HepG2 (cell line): ENCODE results near the gene BEST2. TPM values are rescaled to one million over a fixed set of nuclear protein-coding genes. Genes with fewer than 3 reads are reported as not detected.

ENCODE experiments used
- AGO2 ChIP-seq: fragments of 200-400 bp; formaldehyde crosslinking; optimal IDR thresholded peaks from 2 replicates; pipeline ENCODE3; 2017; ENCODE audit warnings: mild to moderate bottlenecking, low read depth, low read length, moderate library complexity
- DRAP1 ChIP-seq: IDR thresholded peaks from 2 replicates; pipeline ENCODE4 v1.6.1; 2016; ENCODE audit warnings: missing genetic modification reagents, missing compliant biosample characterization
- FOXK1 ChIP-seq: sonication (generic); formaldehyde crosslinking; IDR thresholded peaks from 2 replicates; pipeline ENCODE4 v1.4.0; 2020; ENCODE audit warnings: low read depth, missing genetic modification reagents, borderline replicate concordance
- HOXD1 ChIP-seq: sonication (generic); formaldehyde crosslinking; IDR thresholded peaks from 2 replicates; pipeline ENCODE4 v1.5.0; 2020; ENCODE audit warnings: missing genetic modification reagents
- KLF12 ChIP-seq: sonication (generic); formaldehyde crosslinking; IDR thresholded peaks from 2 replicates; pipeline ENCODE4 v1.4.0; 2020; ENCODE audit warnings: missing genetic modification reagents, borderline replicate concordance
- MTF1 ChIP-seq: sonication (generic); formaldehyde crosslinking; IDR thresholded peaks from 2 replicates; pipeline ENCODE4 v1.5.0; 2020; ENCODE audit warnings: missing genetic modification reagents
- MXI1 ChIP-seq: IDR thresholded peaks from 3 replicates; pipeline ENCODE4 v1.6.1; 2012; ENCODE audit warnings: low read depth, low read length, inconsistent platforms, borderline replicate concordance
- PAX8 ChIP-seq: sonication (generic); formaldehyde crosslinking; IDR thresholded peaks from 2 replicates; pipeline ENCODE4 v1.8.0; 2022; ENCODE audit warnings: mild to moderate bottlenecking, missing genetic modification reagents, borderline replicate concordance
- PHF8 ChIP-seq: sonication (generic); formaldehyde crosslinking; IDR thresholded peaks from 2 replicates; pipeline ENCODE4 v1.5.0; 2020; ENCODE audit warnings: missing genetic modification reagents
- RORA ChIP-seq: sonication (generic); formaldehyde crosslinking; IDR thresholded peaks from 2 replicates; pipeline ENCODE4 v1.5.0; 2020; ENCODE audit warnings: mild to moderate bottlenecking, missing genetic modification reagents, moderate library complexity
- SETDB1 ChIP-seq: sonication (generic); formaldehyde crosslinking; IDR thresholded peaks from 2 replicates; pipeline ENCODE4 v1.5.1; 2020; ENCODE audit warnings: missing genetic modification reagents, mild to moderate bottlenecking, borderline replicate concordance
- ZBTB4 ChIP-seq: sonication (generic); formaldehyde crosslinking; IDR thresholded peaks from 2 replicates; pipeline ENCODE4 v1.4.0; 2020; ENCODE audit warnings: missing genetic modification reagents, mild to moderate bottlenecking, borderline replicate concordance
- ZNF292 ChIP-seq: sonication (generic); formaldehyde crosslinking; IDR thresholded peaks from 2 replicates; pipeline ENCODE4 v1.8.1; 2022; ENCODE audit warnings: mild to moderate bottlenecking, low read depth, missing genetic modification reagents, borderline replicate concordance
- ZNF296 ChIP-seq: sonication (generic); formaldehyde crosslinking; conservative IDR thresholded peaks from 2 replicates; pipeline ENCODE4 v1.5.0; 2020; ENCODE audit warnings: mild to moderate bottlenecking, missing genetic modification reagents
- ZNF616 ChIP-seq: sonication (generic); formaldehyde crosslinking; IDR thresholded peaks from 2 replicates; pipeline ENCODE4 v1.5.0; 2020; ENCODE audit warnings: low read depth, mild to moderate bottlenecking, missing genetic modification reagents
- polyA plus RNA-seq, 8 experiments: library from polyadenylated mRNA; depleted of rRNA in 3 of 8; stranded (reverse) in 7 of 8; unstranded in 1 of 8; fragments of >200 nt; fragmentation: Illumina TruSeq in 4 of 8; extraction: Trizol in 4 of 8; gene quantifications; 2 replicates each; pipeline versions ENCODE4 v1.2.1 to v1.2.3, GENCODE V29; 2011 to 2016; ENCODE audit warnings: low read depth in 4 of 8, missing spikeins in 1 of 8, mixed read lengths in 1 of 8; ENCODE audit not compliant: insufficient read depth in 1 of 8
- total RNA-seq, 5 experiments: library from RNA; depleted of rRNA; stranded (reverse); fragments of >200 nt; fragmentation: Illumina TruSeq; extraction: Trizol; gene quantifications; 2 replicates each; pipeline ENCODE4 v1.2.3, GENCODE V29; 2016; ENCODE audit warnings: low read depth in 1 of 5
- TF ChIP-seq, protein P1 (sequence below): sonication (generic); formaldehyde crosslinking; conservative IDR thresholded peaks from 2 replicates; pipeline ENCODE4 v1.4.0; 2020; ENCODE audit warnings: missing genetic modification reagents
- TF ChIP-seq, protein P2 (sequence below): sonication (generic); formaldehyde crosslinking; IDR thresholded peaks from 2 replicates; pipeline ENCODE4 v1.4.0; 2020; ENCODE audit warnings: missing genetic modification reagents
- TF ChIP-seq, protein P3 (sequence below): sonication (generic); formaldehyde crosslinking; IDR thresholded peaks from 2 replicates; pipeline ENCODE4 v1.8.0; 2022; ENCODE audit warnings: mild to moderate bottlenecking, missing genetic modification reagents; ENCODE audit not compliant: insufficient replicate concordance
- TF ChIP-seq, protein P4 (sequence below): fragments of 450-650 bp; IDR thresholded peaks from 2 replicates; pipeline ENCODE4 v1.6.1; 2016

The BEST2 gene
- total and polyA plus RNA-seq, 2 of the 13 experiments (the other 11 are each of a cell fraction or from before 2014, with no cell fraction given): not detected

DNA sequence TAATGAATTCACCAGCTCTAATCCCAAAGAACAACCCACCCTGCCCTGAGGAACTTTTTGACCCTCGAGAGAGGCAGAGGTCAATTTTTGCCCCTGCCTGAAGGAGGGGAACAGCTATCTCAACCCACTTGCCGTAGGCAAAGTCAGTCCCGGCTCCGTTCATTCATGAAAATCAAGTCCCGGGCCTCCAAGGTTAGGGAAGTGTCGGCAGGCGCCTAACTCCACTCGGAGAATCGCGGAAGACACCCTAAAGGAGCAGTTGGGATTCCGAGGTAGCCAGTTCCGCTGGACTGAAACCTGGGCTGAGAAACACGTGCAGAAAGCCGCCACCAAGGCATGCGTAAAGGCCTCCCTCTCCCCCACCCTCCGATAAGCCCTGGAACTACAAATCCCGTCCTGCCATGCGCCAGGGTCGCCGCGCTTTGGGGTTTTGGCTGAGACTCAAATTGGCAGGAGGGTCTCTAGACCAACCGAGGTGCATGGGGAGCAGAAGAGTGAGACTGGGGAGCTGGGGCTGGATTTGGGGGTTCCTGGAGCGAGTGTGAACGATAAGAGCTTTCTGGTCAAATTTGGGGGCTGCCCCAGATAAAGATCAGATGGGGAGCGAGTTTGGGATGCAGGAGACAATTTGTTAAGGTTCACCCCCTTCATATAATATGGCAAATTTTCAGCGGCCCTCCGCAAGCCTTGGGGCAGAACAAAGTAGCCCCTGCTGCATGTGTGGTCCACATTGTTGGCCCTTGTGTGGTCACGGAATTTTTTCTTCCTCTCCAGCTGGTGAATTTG, 27.8 kb upstream of the BEST2 start, which contains the start of gene TNPO2 (continued):
- TF ChIP-seq ZNF292 (CRISPR knock-in tag) (no peak), ZBTB4 (CRISPR knock-in tag) (no peak), ZNF296 (CRISPR knock-in tag) (no peak), PAX8 (CRISPR knock-in tag) (no peak), MTF1 (no peak), KLF12 (CRISPR knock-in tag) (no peak), ZNF616 (no peak), FOXK1 (CRISPR knock-in tag) (no peak), DRAP1 (CRISPR knock-in tag) (peak; percentile 38; the same call in 1 of the 2 replicates), RORA (CRISPR knock-in tag) (no peak), PHF8 (peak; percentile 76), MXI1 (peak; percentile 95; the same call in 2 of the 3 replicates), HOXD1 (no peak; the same call in 1 of the 2 replicates), SETDB1 (CRISPR knock-in tag) (no peak), AGO2 (no peak)
- TF ChIP-seq, protein P1, sequence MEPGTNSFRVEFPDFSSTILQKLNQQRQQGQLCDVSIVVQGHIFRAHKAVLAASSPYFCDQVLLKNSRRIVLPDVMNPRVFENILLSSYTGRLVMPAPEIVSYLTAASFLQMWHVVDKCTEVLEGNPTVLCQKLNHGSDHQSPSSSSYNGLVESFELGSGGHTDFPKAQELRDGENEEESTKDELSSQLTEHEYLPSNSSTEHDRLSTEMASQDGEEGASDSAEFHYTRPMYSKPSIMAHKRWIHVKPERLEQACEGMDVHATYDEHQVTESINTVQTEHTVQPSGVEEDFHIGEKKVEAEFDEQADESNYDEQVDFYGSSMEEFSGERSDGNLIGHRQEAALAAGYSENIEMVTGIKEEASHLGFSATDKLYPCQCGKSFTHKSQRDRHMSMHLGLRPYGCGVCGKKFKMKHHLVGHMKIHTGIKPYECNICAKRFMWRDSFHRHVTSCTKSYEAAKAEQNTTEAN (CRISPR knock-in tag): no peak
- TF ChIP-seq, protein P2, sequence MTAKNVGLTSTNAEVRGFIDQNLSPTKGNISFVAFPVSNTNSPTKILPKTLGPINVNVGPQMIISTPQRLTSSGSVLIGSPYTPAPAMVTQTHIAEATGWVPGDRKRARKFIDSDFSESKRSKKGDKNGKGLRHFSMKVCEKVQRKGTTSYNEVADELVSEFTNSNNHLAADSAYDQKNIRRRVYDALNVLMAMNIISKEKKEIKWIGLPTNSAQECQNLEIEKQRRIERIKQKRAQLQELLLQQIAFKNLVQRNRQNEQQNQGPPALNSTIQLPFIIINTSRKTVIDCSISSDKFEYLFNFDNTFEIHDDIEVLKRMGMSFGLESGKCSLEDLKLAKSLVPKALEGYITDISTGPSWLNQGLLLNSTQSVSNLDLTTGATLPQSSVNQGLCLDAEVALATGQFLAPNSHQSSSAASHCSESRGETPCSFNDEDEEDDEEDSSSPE (CRISPR knock-in tag): peak; percentile 88
- TF ChIP-seq, protein P3, sequence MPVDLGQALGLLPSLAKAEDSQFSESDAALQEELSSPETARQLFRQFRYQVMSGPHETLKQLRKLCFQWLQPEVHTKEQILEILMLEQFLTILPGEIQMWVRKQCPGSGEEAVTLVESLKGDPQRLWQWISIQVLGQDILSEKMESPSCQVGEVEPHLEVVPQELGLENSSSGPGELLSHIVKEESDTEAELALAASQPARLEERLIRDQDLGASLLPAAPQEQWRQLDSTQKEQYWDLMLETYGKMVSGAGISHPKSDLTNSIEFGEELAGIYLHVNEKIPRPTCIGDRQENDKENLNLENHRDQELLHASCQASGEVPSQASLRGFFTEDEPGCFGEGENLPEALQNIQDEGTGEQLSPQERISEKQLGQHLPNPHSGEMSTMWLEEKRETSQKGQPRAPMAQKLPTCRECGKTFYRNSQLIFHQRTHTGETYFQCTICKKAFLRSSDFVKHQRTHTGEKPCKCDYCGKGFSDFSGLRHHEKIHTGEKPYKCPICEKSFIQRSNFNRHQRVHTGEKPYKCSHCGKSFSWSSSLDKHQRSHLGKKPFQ: no peak
- TF ChIP-seq, protein P4, sequence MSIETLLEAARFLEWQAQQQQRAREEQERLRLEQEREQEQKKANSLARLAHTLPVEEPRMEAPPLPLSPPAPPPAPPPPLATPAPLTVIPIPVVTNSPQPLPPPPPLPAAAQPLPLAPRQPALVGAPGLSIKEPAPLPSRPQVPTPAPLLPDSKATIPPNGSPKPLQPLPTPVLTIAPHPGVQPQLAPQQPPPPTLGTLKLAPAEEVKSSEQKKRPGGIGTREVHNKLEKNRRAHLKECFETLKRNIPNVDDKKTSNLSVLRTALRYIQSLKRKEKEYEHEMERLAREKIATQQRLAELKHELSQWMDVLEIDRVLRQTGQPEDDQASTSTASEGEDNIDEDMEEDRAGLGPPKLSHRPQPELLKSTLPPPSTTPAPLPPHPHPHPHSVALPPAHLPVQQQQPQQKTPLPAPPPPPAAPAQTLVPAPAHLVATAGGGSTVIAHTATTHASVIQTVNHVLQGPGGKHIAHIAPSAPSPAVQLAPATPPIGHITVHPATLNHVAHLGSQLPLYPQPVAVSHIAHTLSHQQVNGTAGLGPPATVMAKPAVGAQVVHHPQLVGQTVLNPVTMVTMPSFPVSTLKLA: peak; percentile 63
